Esophagus squamous epithelium (tissue), 5 donors: Measurements from ENCODE around the gene OR4K14. TPM values are rescaled to one million over a fixed set of nuclear protein-coding genes. Genes with fewer than 3 reads are reported as not detected.

Experiments
- DNase-seq: peaks from one replicate; lab custom pipeline; 2025; lab: John Stamatoyannopoulos, UW
- H3K27ac ChIP-seq, 4 donors: fragments of 200-600 bp; sonication (generic); one replicate each; pipeline ENCODE4 v1.5.1; 2016 to 2019; ENCODE audit warnings: mild to moderate bottlenecking in 1 of 4
- H3K27me3 ChIP-seq, 4 donors: fragments of 200-600 bp; sonication (generic); 1 replicate in 3 of 4; 2 replicates in 1 of 4; pipeline versions ENCODE4 v1.5.1 to v1.6.0; 2017 to 2021; ENCODE audit warnings: antibody characterized with exemption in 1 of 4
- H3K36me3 ChIP-seq, 3 donors: fragments of 200-600 bp; sonication (generic); one replicate each; pipeline ENCODE4 v1.5.1; 2016 to 2019
- H3K4me1 ChIP-seq, 3 donors: fragments of 200-600 bp; sonication (generic); one replicate each; pipeline ENCODE4 v1.5.1; 2017 to 2019
- H3K4me3 ChIP-seq, 4 donors: fragments of 200-600 bp; sonication (generic); 1 replicate in 3 of 4; 2 replicates in 1 of 4; pipeline ENCODE4 v1.5.1; 2016 to 2019; ENCODE audit warnings: mild to moderate bottlenecking in 2 of 4, moderate library complexity in 1 of 4
- H3K9me3 ChIP-seq, 3 donors: fragments of 200-600 bp; sonication (generic); one replicate each; pipeline ENCODE4 v1.5.1; 2016 to 2019
- CTCF ChIP-seq, 6 experiments: fragments of 450-650 bp in 4 of 6; fragments of 200-600 bp in 2 of 6; sonication (generic) in 2 of 6; IDR thresholded peaks; one replicate each; pipeline ENCODE4 v1.5.1; 2016 to 2019; ENCODE audit warnings: antibody characterized with exemption in 6 of 6, mild to moderate bottlenecking in 4 of 6, moderate library complexity in 4 of 6
- POLR2A ChIP-seq, 4 donors: fragments of 450-650 bp; IDR thresholded peaks; one replicate each; pipeline ENCODE4 v1.6.1; 2017; ENCODE audit warnings: antibody characterized with exemption in 4 of 4, mild to moderate bottlenecking in 4 of 4, moderate library complexity in 3 of 4
- WGBS, 2 donors: methylation state at CpG; one replicate each; pipeline ENCODE4 v1.1.5; 2018; 5-methylcytosine and 5-hydroxymethylcytosine counted together
- intact Hi-C: fragments of 100-400 bp; cut with DNase I; formaldehyde crosslinking; loops from one replicate; pipeline ENCODE4 v1.15.0; 2022
- total RNA-seq, 4 donors: library from RNA; depleted of rRNA; stranded (reverse); fragments of >200 nt; gene quantifications; one replicate each; pipeline ENCODE4 v1.1.0, GENCODE V29; 2016
- donor health status: DM: yes; HTN: yes; CAD: no.

The OR4K14 gene
- not detected for total RNA-seq

GRCh38 chr14:20019257-20019865 is at the start of gene OR4K14:
Gene OR4K14, minus strand, starts transcription at chr14:20019307. Its CDS starts 4,114 bp downstream, at chr14:20015193.
- H3K4me1 ChIP-seq: no peaks in the 10 kb centered on the region
- WGBS, 2 donors: 50 to 70% methylated on average over 2 of the region's 2 CpGs
- no peak for TF ChIP-seq POLR2A (IDR thresholded peaks at IDR 0.05)
- TF ChIP-seq CTCF (IDR thresholded peaks at IDR 0.05): no peak
- no peaks in the 10 kb centered on the region for H3K27me3 ChIP-seq
- H3K36me3 ChIP-seq: no peaks in the 10 kb centered on the region
- H3K27ac ChIP-seq: no peak within 1 kb of the TSS
- peaks cover 0 to 6% (median 0%) of the 10 kb centered on the region in 3 donors for H3K9me3 ChIP-seq
- no peak within 1 kb of the TSS for H3K4me3 ChIP-seq
- intact Hi-C loops: no loop called here
- no peak for DNase-seq

GRCh38 chr14:20059745-20060144 is 40.6 kb upstream of the OR4K14 start, which contains the start of gene OR4L1:
Gene OR4L1, plus strand, starts transcription at chr14:20060045. Its CDS starts 0 bp downstream, at chr14:20060045.
- H3K27me3 ChIP-seq: no peaks in the 10 kb centered on the region

GRCh38 chr14:20048202-20048601 is 29.1 kb upstream of the OR4K14 start:
- DNase-seq: no peak
- intact Hi-C loops: no loop called here
- no peaks in the 10 kb centered on the region for H3K27me3 ChIP-seq
- 39 to 67% methylated on average over 1 of the region's 1 CpG for WGBS, 2 donors
- H3K4me1 ChIP-seq: no peaks in the 10 kb centered on the region
- no peak overlapping the region for H3K4me3 ChIP-seq
- no peaks in the 10 kb centered on the region for H3K9me3 ChIP-seq
- H3K36me3 ChIP-seq: no peaks in the 10 kb centered on the region
- H3K27ac ChIP-seq: no peak overlapping the region
- TF ChIP-seq CTCF (IDR thresholded peaks at IDR 0.05) (no peak), POLR2A (IDR thresholded peaks at IDR 0.05) (no peak)

More at GRCh38 chr14:20059745-20060144, 40.6 kb upstream of the OR4K14 start, which contains the start of gene OR4L1:
- Histone ChIP-seq H3K9me3 (peaks cover 0 to 8% (median 0%) of the 10 kb centered on the region in 3 donors), H3K36me3 (no peaks in the 10 kb centered on the region), H3K4me3 (no peak within 1 kb of the TSS), H3K4me1 (no peaks in the 10 kb centered on the region), H3K27ac (no peak within 1 kb of the TSS)
- no peak for DNase-seq
- intact Hi-C loops: no loop called here
- no peak for TF ChIP-seq POLR2A (IDR thresholded peaks at IDR 0.05)
- TF ChIP-seq CTCF (IDR thresholded peaks at IDR 0.05): no peak
- 60 to 69% methylated on average over 2 of the region's 2 CpGs for WGBS, 2 donors

GRCh38 chr14:20044243-20044642 is 25.1 kb upstream of the OR4K14 start:
- TF ChIP-seq CTCF (IDR thresholded peaks at IDR 0.05) (no peak), POLR2A (IDR thresholded peaks at IDR 0.05) (no peak)
- intact Hi-C loops: no loop called here
- Histone ChIP-seq H3K9me3 (no peaks in the 10 kb centered on the region), H3K4me3 (no peak overlapping the region), H3K4me1 (no peaks in the 10 kb centered on the region), H3K27me3 (no peaks in the 10 kb centered on the region), H3K27ac (no peak overlapping the region), H3K36me3 (no peaks in the 10 kb centered on the region)
- WGBS, 2 donors: 79 to 80% methylated on average over 4 of the region's 5 CpGs
- DNase-seq: no peak

GRCh38 chr14:20035938-20036337 is 16.8 kb upstream of the OR4K14 start, which contains the start of gene OR4K13:
Gene OR4K13, minus strand, starts transcription at chr14:20036038. Its CDS starts 1,280 bp downstream, at chr14:20034758.
- Histone ChIP-seq H3K27ac (no peak within 1 kb of the TSS), H3K4me3 (no peak within 1 kb of the TSS), H3K9me3 (no peaks in the 10 kb centered on the region), H3K4me1 (no peaks in the 10 kb centered on the region), H3K36me3 (no peaks in the 10 kb centered on the region), H3K27me3 (no peaks in the 10 kb centered on the region)
- WGBS, 2 donors: 85 to 92% methylated on average over 4 of the region's 4 CpGs
- intact Hi-C loops: no loop called here
- no peak for DNase-seq
- no peak for TF ChIP-seq CTCF (IDR thresholded peaks at IDR 0.05)
- TF ChIP-seq POLR2A (IDR thresholded peaks at IDR 0.05): no peak
